MV-4-11 (cell line): ENCODE measurements around the gene OR8B12.

Source experiments
- DNase-seq: peaks from one replicate; lab custom pipeline; 2025; lab: John Stamatoyannopoulos, UW

OR8B12 gene

GRCh38 chr11:124519850-124520549 is 23.5 kb downstream of the OR8B12 start:
- no peak for DNase-seq

DNA sequence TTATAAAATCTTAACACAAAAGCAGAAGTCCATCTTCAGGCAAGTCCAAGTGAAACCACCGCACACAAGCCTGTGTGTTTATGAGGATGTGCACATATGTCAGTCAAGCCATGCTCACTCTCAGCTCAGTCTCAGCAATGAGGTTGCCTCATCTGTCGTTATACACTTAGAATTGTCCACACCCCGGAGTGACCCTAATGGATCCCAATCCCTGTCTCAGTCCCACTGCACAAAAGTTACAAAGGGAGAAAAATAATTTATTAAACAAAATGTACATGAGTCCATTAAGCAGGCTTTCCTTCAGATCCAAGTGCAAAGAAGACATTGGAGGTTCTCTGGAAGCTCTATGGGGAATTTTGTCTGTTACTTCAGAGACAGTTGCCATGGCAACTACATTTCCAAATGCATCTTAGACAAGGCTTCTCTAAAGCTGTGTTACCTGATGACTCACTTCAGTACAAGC is 24.4 kb downstream of the OR8B12 start:
- DNase-seq, result peak; percentile 79

- no peak for DNase-seq
These were observed 26.1 kb downstream of the OR8B12 start for GRCh38 chr11:124517314-124517713.

- peak; percentile 42 for DNase-seq
These were observed 28.8 kb downstream of the OR8B12 start for GRCh38 chr11:124514675-124515074.

GRCh38 chr11:124514131-124514530 is 29.3 kb downstream of the OR8B12 start:
- no peak for DNase-seq

DNA sequence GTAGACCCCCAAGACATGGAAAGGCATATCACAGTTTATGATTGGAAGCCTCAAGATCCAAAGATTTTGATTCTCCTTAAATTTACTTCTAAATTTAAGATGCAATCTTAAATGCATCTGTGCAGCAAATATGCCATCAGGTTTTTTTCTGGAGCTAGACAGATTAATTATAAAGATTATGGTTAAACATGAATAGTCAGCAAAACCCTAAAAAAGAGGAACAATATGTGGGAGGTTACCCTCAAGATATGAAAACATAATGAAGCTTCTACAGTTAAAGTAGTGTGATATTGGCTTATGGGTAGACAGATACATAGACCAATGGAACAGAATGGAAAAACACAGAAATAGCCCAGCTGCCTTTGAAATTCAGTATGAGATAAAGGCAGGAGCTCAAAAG is 31.7 kb downstream of the OR8B12 start:
- peak; percentile 52 for DNase-seq

DNA sequence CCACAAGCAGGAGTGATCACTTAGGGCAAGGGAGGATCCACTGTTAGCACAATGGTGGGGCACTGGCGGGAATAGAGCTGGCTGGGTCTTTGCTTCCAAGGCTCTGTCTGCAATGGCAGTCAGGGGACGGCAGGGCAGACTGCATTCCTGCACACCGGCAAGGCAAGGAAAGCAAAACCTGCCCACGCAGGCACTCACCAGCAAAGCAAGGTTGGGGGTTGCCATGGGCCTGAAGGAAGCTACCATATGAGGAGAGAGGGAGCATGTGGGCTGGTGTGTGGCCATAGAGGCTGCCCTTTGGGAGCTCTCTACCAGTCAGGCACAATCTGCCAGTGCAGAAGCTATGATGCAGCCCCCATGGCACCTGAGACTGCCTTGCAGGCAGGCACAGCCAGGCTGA is 33.2 kb downstream of the OR8B12 start:
- no peak for DNase-seq

GRCh38 chr11:124499711-124500110 is 43.7 kb downstream of the OR8B12 start:
- no peak for DNase-seq

DNA sequence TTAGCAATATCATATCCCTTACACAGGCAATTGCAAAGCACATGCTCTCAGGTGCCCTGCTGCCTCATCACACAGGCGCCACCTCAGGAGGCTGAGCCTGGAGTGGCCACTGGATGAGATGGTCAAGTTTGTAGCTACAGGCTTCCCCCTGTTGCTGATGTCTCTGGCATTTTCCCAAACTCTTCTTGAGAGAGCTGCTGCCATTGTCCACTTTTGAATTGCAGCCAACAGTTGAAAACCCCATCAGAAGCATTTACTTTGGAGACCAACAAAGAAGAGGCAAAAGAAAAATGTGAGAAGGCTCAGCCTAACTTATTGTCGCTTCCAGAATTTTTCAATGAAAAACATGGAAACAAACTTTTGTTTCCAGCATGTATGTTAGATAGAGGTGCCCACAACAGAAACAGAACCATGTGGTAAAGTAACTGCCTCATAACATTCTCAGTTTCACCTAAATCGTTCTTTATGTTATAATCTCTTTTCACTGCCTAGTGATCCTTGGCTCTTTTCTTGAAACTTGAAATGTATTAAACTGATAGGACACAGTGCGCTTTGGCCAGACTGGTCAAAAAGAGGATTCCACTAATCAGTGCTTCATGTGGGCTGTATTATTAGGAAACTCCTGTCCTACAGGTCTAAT is 50.3 kb downstream of the OR8B12 start:
- DNase-seq, result no peak
